Activated CD4-positive, alpha-beta memory T cell treated with anti-CD3 and anti-CD28 coated beads, Interleukin-2, amount 10 ng/mL, durations not matched to agents 7 days and 5 days (primary cell): Measurements from ENCODE around the gene PIGX. TPM values are rescaled to one million over a fixed set of nuclear protein-coding genes. Genes with fewer than 3 reads are reported as not detected.
"Not testable (repeated sequence)": the region's sequence is repeated elsewhere in the genome, so short reads cannot be mapped to it uniquely, and the experiment has no call there.

ENCODE experiments used
- CTCF ChIA-PET: fragments of 350-600 bp; sonication (Branson Sonifier 250); formaldehyde crosslinking; loops from one replicate; lab custom pipeline; 2021; ENCODE audit warnings: antibody characterized with exemption, inconsistent platforms; lab: Charles Lee
- POLR2A ChIA-PET: fragments of 350-600 bp; sonication (Branson Sonifier 250); formaldehyde crosslinking; loops from one replicate; lab custom pipeline; 2021; ENCODE audit warnings: antibody characterized with exemption; lab: Charles Lee
- DNase-seq: peaks from one replicate; pipeline ENCODE4 v3.0.0-alpha.2; 2020
- H3K27ac Mint-ChIP-seq: one replicate; pipeline ENCODE4 v1.8.0; 2021; ENCODE audit warnings: mild to moderate bottlenecking, mixed read lengths
- H3K27me3 Mint-ChIP-seq: one replicate; pipeline ENCODE4 v1.8.0; 2021; ENCODE audit warnings: mixed read lengths
- H3K36me3 Mint-ChIP-seq: one replicate; pipeline ENCODE4 v1.8.0; 2021; ENCODE audit warnings: low read depth, mixed read lengths
- H3K4me1 Mint-ChIP-seq: one replicate; pipeline ENCODE4 v1.8.0; 2021; ENCODE audit warnings: mixed read lengths
- H3K4me3 Mint-ChIP-seq: one replicate; pipeline ENCODE4 v1.8.0; 2021; ENCODE audit warnings: mild to moderate bottlenecking, mixed read lengths
- H3K9me3 Mint-ChIP-seq: one replicate; pipeline ENCODE4 v1.8.0; 2021; ENCODE audit warnings: mixed read lengths
- total RNA-seq, 2 experiments: library from RNA; stranded (reverse); gene quantifications; one replicate each; pipeline ENCODE4 v1.2.3, GENCODE V29; 2021

PIGX gene
- total RNA-seq, 2 experiments from 2014 or later: 47.2 to 50.0 TPM

DNA sequence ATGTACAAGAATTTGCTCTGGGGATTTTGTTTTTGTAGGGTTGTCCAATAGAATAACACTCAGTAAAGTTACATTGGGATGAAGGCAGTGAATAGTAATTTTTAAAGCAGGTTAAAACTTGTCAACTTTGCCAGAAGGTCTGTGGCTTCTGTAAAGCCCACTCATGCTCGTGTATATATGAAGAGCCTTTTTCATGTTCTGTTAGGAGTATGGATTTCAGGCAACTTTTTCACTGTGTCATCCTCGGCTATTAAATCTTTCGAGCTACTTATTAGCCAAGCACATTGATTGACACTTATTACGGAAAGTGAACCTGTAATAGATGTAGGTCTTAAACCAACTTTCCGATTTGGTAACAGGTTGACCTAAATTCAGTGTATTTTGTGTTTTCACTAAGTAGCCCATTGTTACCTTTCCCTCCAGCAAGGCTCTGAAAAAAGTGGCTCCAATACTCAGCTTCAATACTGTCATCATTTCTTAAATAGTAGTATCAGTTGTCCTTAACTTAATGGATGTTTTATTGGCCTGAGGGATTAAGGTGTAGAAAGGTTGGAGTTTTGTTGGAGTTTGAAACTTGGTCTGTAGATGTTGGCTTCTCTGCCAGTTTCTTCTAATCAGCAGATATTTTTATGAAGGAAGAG lies 29.2 kb downstream of the PIGX start:
- peaks cover 31% of the 10 kb centered on the region for H3K4me1 Mint-ChIP-seq
- peak overlapping the region; percentile 98 for H3K27ac Mint-ChIP-seq
- ChIA-PET CTCF (interaction anchor here (0.6 to 2.8 kb wide), 5 partner anchors 56 to 228 kb away, joined by 3 to 9 read pairs (median 7); no protein-coding TSS in a partner anchor), POLR2A (interaction anchor here (1.0 to 3.8 kb wide), 13 partner anchors 10 to 213 kb away, joined by 3 to 48 read pairs (median 8); partner anchors contain the start of genes CEP19, FBXO45, NCBP2 and PIGX)
- H3K9me3 Mint-ChIP-seq: peaks cover 3% of the 10 kb centered on the region
- H3K4me3 Mint-ChIP-seq: peak overlapping the region; percentile 99
- DNase-seq: no peak
- peaks cover 47% of the 10 kb centered on the region for H3K36me3 Mint-ChIP-seq
- no peaks in the 10 kb centered on the region for H3K27me3 Mint-ChIP-seq

GRCh38 chr3:196743569-196743968 lies 31.4 kb downstream of the PIGX start:
- H3K27me3 Mint-ChIP-seq, H3K27ac Mint-ChIP-seq, H3K4me3 Mint-ChIP-seq, DNase-seq, H3K9me3 Mint-ChIP-seq, POLR2A ChIA-PET: not testable (repeated sequence)
- Mint-ChIP-seq H3K4me1 (peaks cover 35% of the 10 kb centered on the region), H3K36me3 (peaks cover 46% of the 10 kb centered on the region)
- CTCF ChIA-PET: interaction anchor here (1.4 kb wide), 1 partner anchor 59 kb away, joined by 4 read pairs; no protein-coding TSS in a partner anchor

DNA sequence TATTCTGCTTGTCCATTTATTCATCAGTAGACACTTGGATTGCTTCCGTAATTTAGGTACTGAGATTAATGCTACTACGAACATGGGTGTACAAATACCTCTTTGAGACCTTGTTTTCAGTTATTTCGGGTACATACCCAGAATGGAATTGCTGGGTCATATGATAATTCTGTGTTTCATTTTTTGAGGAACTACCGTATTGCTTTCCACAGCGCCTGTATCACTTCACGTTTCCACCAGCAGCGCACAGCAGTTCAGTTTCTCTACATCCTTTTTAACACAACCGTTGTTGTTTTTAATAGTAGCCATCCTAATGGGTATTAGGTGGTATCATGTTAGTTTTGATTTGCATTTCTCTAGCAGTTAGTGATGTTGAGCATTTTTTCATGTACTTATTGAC lies 36.9 kb downstream of the PIGX start:
- H3K27me3 Mint-ChIP-seq: no peaks in the 10 kb centered on the region
- H3K4me3 Mint-ChIP-seq: no peak overlapping the region
- ChIA-PET POLR2A (interaction anchor here (0.7 kb wide), 1 partner anchor 9 kb away, joined by 3 read pairs; no protein-coding TSS in a partner anchor), CTCF (no interaction called here)
- peaks cover 3% of the 10 kb centered on the region for H3K9me3 Mint-ChIP-seq
- no peak for DNase-seq
- H3K36me3 Mint-ChIP-seq: peaks cover 70% of the 10 kb centered on the region
- no peak overlapping the region for H3K27ac Mint-ChIP-seq
- H3K4me1 Mint-ChIP-seq: peaks cover 33% of the 10 kb centered on the region

DNA sequence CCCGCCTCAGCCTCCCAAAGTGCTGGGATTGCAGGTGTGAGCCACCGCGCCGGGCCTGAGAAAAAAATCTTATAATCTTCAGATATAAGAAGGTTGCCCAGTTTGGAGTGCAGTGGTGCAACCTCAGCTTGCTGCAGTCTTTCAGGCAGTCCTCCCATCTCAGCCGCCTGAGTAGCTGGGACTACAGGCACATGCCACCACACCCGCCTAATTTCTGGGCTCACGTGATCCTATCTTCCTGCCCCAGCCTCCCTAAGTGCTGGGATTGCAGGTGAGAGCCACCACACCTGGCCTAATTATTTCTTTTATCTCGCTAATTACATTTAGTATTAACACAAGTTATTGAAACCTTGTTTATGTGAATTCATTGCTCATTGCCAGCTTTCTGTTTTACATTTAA lies 41.0 kb downstream of the PIGX start:
- Mint-ChIP-seq H3K9me3 (peaks cover 28% of the 10 kb centered on the region), H3K27me3 (no peaks in the 10 kb centered on the region), H3K27ac (no peak overlapping the region), H3K4me3 (no peak overlapping the region), H3K4me1 (peaks cover 40% of the 10 kb centered on the region), H3K36me3 (peaks cover 87% of the 10 kb centered on the region)
- ChIA-PET POLR2A (interaction anchor here (2.5 kb wide), 1 partner anchor 13 kb away, joined by 7 read pairs; the partner anchor contains the start of gene PAK2), CTCF (interaction anchor here (1.4 kb wide), 1 partner anchor 68 kb away, joined by 4 read pairs; no protein-coding TSS in a partner anchor)
- DNase-seq: no peak

DNA sequence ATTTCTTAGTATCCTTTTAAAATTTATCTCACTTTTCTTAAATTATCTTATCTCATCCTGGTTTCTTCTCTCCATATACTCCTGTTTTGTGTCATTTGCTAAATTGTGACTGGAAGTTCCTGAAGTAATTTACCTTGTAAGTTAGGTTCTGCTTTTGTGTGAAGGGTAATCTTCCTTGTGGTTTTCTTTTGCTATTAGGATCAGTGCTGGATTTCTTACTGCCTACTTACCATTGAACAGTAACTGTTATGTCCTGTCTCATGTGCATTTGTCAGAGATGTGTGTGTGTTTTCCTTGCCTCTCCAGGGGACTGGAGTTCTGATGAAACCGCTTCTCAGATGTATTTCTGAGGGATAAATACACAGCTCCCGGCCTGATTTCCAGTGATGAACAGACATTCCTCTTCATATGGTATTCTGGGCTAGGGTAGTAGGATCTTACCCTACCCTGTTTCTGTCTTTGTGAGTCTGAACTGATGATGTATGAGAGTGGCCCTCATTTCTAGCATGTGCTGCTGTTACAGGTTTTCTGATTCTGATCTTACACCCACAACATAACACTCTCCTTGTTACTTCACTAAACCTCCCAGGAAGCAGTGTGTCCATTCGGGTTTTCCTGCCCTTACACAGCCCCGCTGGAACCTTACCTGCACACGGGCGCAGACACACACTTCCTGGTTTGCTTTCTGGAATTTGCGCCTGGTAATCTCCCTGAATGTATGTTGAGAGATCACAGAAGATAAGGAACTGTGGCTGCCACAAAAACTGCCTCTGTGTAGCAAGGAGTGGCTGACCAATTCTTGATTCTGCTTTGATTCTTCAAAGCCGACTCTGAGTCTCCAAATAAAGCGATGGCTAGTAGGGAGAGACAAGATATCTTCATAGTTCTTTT lies 42.2 kb downstream of the PIGX start:
- ChIA-PET CTCF (no interaction called here), POLR2A (interaction anchor here (2.5 kb wide), 1 partner anchor 14 kb away, joined by 7 read pairs; the partner anchor contains the start of gene PAK2)
- H3K27me3 Mint-ChIP-seq: no peaks in the 10 kb centered on the region
- H3K4me1 Mint-ChIP-seq: peaks cover 35% of the 10 kb centered on the region
- H3K36me3 Mint-ChIP-seq: peaks cover 85% of the 10 kb centered on the region
- DNase-seq: no peak
- H3K4me3 Mint-ChIP-seq: no peak overlapping the region
- H3K9me3 Mint-ChIP-seq: peaks cover 30% of the 10 kb centered on the region
- no peak overlapping the region for H3K27ac Mint-ChIP-seq

GRCh38 chr3:196756732-196757131 lies 44.6 kb downstream of the PIGX start:
- DNase-seq: no peak
- Mint-ChIP-seq H3K4me3 (no peak overlapping the region), H3K36me3 (peaks cover 81% of the 10 kb centered on the region), H3K4me1 (peaks cover 33% of the 10 kb centered on the region), H3K27me3 (no peaks in the 10 kb centered on the region), H3K27ac (no peak overlapping the region), H3K9me3 (peaks cover 32% of the 10 kb centered on the region)
- ChIA-PET CTCF (no interaction called here), POLR2A (no interaction called here)

- ChIA-PET CTCF (no interaction called here), POLR2A (no interaction called here)
- no peak overlapping the region for H3K27ac Mint-ChIP-seq
- H3K36me3 Mint-ChIP-seq: peaks cover 78% of the 10 kb centered on the region
- H3K27me3 Mint-ChIP-seq: no peaks in the 10 kb centered on the region
- H3K9me3 Mint-ChIP-seq: peaks cover 32% of the 10 kb centered on the region
- H3K4me3 Mint-ChIP-seq: no peak overlapping the region
- peaks cover 35% of the 10 kb centered on the region for H3K4me1 Mint-ChIP-seq
- DNase-seq: no peak
Measured at GRCh38 chr3:196757876-196758739, 45.9 kb downstream of the PIGX start.

DNA sequence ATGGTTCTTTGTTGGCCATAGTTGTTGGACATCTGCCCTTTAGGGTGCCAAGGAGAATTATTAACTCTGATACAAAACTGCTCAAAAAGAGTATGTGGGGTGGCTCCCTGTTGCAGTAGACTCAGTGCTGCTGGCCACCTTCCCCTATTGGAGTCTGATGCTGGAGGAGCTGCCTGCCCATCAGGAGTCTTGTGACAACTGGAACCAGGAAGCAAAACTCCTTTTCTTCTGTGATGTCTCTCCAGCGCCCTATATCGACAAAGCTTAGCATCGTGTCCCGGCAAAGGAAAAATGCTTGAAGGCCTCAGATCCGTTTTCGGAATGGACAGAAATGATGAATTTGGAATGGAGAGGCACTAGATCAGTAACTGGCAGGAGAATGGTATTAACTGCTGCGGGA lies 51.0 kb downstream of the PIGX start:
- CTCF ChIA-PET: interaction anchor here (0.5 to 0.7 kb wide), 2 partner anchors 144 to 494 kb away, joined by 3 read pairs; no protein-coding TSS in a partner anchor
- POLR2A ChIA-PET: no interaction called here
- H3K27ac Mint-ChIP-seq: no peak overlapping the region

DNA sequence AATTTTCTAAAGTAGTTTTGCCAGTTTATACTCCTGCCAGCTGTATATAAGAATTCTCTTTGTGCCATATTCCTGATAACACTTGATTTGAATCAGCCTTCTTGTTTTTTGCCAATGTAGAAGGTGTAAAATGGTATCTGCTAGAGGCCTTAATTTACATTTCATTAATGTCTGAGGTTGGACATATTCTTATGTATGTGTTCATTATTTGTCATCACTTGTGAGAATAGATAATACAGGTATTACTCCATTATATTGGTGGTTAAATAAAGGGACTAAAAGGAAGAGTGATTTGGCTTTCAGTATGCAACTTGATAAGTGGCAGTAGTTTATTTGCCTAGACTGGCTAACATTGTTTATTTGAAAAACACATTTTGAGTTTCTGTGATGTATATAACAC lies 53.3 kb downstream of the PIGX start:
- H3K36me3 Mint-ChIP-seq: peaks cover 36% of the 10 kb centered on the region
- peaks cover 10% of the 10 kb centered on the region for H3K4me1 Mint-ChIP-seq
- ChIA-PET POLR2A (no interaction called here), CTCF (no interaction called here)
- H3K9me3 Mint-ChIP-seq: peaks cover 4% of the 10 kb centered on the region
- H3K4me3 Mint-ChIP-seq: no peak overlapping the region
- no peak for DNase-seq
- H3K27me3 Mint-ChIP-seq: no peaks in the 10 kb centered on the region
- H3K27ac Mint-ChIP-seq: no peak overlapping the region

More for the DNA sequence above, 51.0 kb downstream of the PIGX start:
- H3K36me3 Mint-ChIP-seq: peaks cover 52% of the 10 kb centered on the region
- peaks cover 7% of the 10 kb centered on the region for H3K9me3 Mint-ChIP-seq
- no peaks in the 10 kb centered on the region for H3K27me3 Mint-ChIP-seq
- DNase-seq: no peak
- H3K4me1 Mint-ChIP-seq: peaks cover 12% of the 10 kb centered on the region
- no peak overlapping the region for H3K4me3 Mint-ChIP-seq

- no peak overlapping the region for H3K27ac Mint-ChIP-seq
- no peaks in the 10 kb centered on the region for H3K27me3 Mint-ChIP-seq
- H3K4me1 Mint-ChIP-seq: peaks cover 44% of the 10 kb centered on the region
- ChIA-PET CTCF (interaction anchor here (1.5 kb wide), 1 partner anchor 9 kb away, joined by 3 read pairs; no protein-coding TSS in a partner anchor), POLR2A (no interaction called here)
- no peaks in the 10 kb centered on the region for H3K9me3 Mint-ChIP-seq
- peaks cover 45% of the 10 kb centered on the region for H3K36me3 Mint-ChIP-seq
- DNase-seq: no peak
- H3K4me3 Mint-ChIP-seq: no peak overlapping the region
Measured at GRCh38 chr3:196771067-196771466, 58.9 kb downstream of the PIGX start.

GRCh38 chr3:196772102-196772501 lies 59.9 kb downstream of the PIGX start:
- Mint-ChIP-seq H3K4me3 (no peak overlapping the region), H3K27me3 (no peaks in the 10 kb centered on the region), H3K9me3 (no peaks in the 10 kb centered on the region), H3K27ac (no peak overlapping the region), H3K4me1 (peaks cover 44% of the 10 kb centered on the region), H3K36me3 (peaks cover 48% of the 10 kb centered on the region)
- CTCF ChIA-PET: interaction anchor here (1.5 kb wide), 1 partner anchor 8 kb away, joined by 3 read pairs; no protein-coding TSS in a partner anchor
- POLR2A ChIA-PET: no interaction called here
- no peak for DNase-seq

GRCh38 chr3:196772897-196773296 lies 60.7 kb downstream of the PIGX start:
- H3K27ac Mint-ChIP-seq: no peak overlapping the region
- ChIA-PET POLR2A (no interaction called here), CTCF (no interaction called here)
- peaks cover 49% of the 10 kb centered on the region for H3K36me3 Mint-ChIP-seq
- H3K4me3 Mint-ChIP-seq: no peak overlapping the region
- no peaks in the 10 kb centered on the region for H3K9me3 Mint-ChIP-seq
- H3K27me3 Mint-ChIP-seq: no peaks in the 10 kb centered on the region
- no peak for DNase-seq
- peaks cover 44% of the 10 kb centered on the region for H3K4me1 Mint-ChIP-seq
